ENCODE data around the gene RAB44.
"Not testable (repeated sequence)": the region's sequence is repeated elsewhere in the genome, so short reads cannot be mapped to it uniquely, and the experiment has no call there.

The RAB44 gene

GRCh38 chr6:36706339-36706738 is 8.7 kb downstream of the RAB44 start:
- no peak for DNase-seq (ENCODE audit: low spot score)

DNA sequence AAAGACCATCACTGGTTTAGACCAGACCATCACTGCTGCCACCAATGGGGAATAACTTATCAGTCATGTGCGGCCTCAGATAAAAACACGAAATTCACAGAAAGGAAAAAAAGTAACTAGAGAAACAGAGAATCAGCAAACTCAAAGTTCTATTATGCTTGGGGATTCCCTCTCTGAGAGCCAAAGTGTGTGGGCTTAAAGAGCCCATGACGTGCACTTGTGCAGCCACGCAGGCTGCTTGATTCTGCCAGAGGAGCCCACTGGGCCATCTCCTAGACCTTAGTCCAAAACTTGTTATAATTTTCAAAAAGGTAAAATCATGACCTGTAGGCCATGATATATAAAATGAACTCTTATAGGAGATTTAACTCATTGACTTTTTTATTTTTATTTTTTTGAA is 15.2 kb downstream of the RAB44 start:
- DNase-seq (ENCODE audit: low spot score) = no peak

DNA sequence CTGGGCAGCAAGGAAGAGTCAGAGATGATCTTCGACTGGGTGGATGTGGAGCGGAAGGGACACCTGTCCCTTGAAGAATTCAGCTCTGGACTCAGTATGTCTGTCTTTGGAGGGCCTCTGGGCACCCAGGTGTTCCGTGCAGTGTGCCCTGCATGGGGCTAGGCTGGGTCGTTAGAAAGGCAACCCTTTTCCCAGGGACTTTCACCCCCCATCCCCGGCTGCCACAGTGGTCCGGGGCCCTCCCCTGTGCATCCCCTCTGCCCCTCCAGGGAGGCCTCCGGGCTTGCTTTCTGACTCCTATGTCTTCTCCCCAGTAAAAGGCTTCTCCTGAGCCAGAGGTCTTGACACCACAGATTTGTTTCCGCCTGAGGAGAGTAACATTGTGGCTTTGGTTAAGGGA is 16.2 kb downstream of the RAB44 start:
- no peak for DNase-seq (ENCODE audit: low spot score)

GRCh38 chr6:36714511-36714910 is 16.9 kb downstream of the RAB44 start:
- DNase-seq (ENCODE audit: low spot score) = no peak

- no peak for DNase-seq (ENCODE audit: low spot score)
These were observed 17.8 kb downstream of the RAB44 start for GRCh38 chr6:36715469-36715868.

DNA sequence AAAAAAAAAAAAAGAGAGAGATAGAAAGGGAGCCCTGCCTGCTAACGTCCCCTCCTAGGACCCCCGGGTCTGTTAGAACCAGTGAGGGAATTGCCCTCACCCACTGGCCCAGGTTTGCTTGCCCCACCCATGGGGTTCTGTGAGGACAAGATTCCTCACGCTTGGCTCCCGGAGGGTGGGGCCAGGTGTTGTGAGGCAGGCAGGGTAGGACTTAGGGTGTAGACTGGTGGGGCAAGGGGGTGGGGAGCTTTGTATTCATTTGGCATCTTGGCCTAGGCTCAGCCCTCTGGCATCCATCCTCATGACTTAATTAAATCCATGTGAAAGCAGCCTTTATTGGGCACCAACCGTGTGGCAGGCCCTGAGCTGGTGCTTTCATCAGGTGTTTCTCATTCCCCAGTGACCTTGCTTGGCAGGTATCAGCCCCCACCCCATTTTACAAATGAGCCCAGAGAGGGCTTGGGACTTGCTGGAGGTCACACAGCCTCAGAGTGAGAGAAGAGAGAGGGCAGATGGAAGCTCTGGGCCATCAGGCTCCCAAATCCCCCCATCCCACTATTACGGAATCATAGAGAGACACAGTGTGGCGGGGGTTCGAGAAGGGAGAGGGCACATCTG is 19.0 kb downstream of the RAB44 start:
- DNase-seq (ENCODE audit: low spot score) = no peak

GRCh38 chr6:36717231-36717825 is 19.7 kb downstream of the RAB44 start:
- DNase-seq (ENCODE audit: low spot score) = no peak

GRCh38 chr6:36717871-36718540 is 20.4 kb downstream of the RAB44 start:
- no peak for DNase-seq (ENCODE audit: low spot score)

GRCh38 chr6:36718560-36718959 is 20.9 kb downstream of the RAB44 start:
- no peak for DNase-seq (ENCODE audit: low spot score)

- DNase-seq (ENCODE audit: low spot score) = no peak
These were observed 21.5 kb downstream of the RAB44 start for GRCh38 chr6:36719126-36719525.

DNA sequence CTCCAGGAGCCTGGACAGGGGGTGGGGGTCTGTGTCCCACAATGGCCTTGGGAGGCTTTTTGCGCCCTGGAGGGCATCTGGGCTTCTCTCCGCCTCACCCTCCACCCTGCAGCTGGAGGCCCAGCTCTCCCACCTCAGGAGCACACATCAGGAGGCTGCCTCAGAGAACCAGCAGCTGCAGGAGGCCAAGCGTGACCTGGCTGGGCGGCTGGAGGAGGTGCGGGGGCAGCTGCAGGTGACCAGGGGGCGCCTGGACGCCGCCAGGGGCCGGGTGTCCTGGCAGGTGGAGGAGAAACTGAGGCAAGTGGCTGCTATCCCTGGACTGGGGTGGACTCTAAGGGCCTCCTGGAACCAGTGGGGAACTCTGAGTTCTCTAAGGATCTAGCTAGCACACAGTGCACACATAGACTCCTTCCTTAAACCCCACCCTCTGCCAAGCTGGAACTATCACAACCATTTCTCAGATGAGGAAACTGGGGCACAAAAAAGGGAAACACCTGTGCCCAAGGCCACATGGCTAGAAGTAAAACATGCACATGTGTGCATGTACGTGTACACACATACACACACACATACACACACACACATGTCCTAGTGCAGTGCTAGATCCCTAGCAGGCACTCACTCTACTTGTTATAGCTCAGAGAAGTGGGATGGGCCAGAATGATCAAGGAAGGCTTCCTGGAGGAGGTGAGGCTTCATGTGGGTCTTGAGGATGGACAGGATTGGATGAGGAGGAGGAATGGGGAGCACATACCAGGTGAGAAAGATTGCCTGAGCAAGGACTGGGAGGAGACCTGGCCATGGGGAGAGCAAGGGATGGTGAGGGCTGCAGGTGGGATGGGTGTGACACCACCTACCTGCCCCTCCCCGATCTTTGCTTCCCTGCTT is 22.9 kb downstream of the RAB44 start:
- no peak for DNase-seq (ENCODE audit: low spot score)

GRCh38 chr6:36721369-36722140 is 23.9 kb downstream of the RAB44 start:
- no peak for DNase-seq (ENCODE audit: low spot score)

- DNase-seq (ENCODE audit: low spot score) = no peak
These were observed 24.7 kb downstream of the RAB44 start for GRCh38 chr6:36722365-36722764.

DNA sequence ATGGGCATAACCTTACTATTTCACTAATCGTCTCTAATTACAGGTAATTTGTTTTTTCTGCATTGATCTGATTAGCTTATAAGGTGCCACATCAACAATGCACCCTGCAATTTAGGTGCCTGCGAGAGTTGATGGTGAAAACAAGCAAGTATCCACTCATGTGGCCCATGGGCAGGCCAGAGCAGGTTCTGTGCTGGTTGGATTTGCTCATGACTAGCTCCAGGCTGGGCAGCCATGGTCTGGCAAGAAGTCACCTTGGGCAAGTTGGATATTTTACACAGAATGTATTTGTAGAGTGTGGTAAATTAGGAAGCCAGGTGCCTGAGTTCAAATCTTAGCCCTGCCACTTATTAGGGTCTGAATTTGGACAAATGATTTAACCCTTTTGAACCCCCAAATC is 25.3 kb downstream of the RAB44 start:
- DNase-seq (ENCODE audit: low spot score) = no peak

- not testable (repeated sequence) for DNase-seq (ENCODE audit: low spot score)
These were observed 26.4 kb downstream of the RAB44 start for GRCh38 chr6:36723992-36724391.

GRCh38 chr6:36724514-36725390 is 27.1 kb downstream of the RAB44 start:
- DNase-seq (ENCODE audit: low spot score) = peak; percentile 92

DNA sequence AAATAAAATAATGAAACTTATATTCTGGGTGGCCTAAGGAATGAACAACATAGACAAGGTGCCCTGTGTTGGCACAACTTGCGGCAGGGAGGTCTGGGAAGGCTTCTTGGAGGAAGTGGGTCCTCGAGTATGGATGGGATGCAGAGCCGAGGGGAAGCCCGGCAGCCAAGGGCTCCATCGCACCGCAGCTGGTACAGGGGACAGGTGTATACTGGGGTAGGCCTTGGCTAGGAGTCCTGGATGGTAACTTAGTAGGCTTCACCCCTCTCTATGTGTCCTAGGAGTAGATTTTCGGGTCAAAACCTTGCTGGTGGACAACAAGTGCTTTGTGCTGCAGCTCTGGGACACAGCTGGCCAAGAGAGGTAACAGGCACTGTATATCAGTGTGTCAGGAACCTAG is 28.0 kb downstream of the RAB44 start:
- no peak for DNase-seq (ENCODE audit: low spot score)

- DNase-seq (ENCODE audit: low spot score) = no peak
These were observed 29.9 kb downstream of the RAB44 start for GRCh38 chr6:36727505-36728021.

GRCh38 chr6:36728289-36729160 is 30.9 kb downstream of the RAB44 start:
- DNase-seq (ENCODE audit: low spot score) = no peak

- DNase-seq (ENCODE audit: low spot score) = no peak
These were observed 31.5 kb downstream of the RAB44 start for GRCh38 chr6:36729161-36729524.

Measured in HuH-7 (cell line).